HG03460 (cell line): Measurements from ENCODE around the gene TMEM51.

ENCODE experiments used
- ATAC-seq: cut with Tn5 transposase; IDR thresholded peaks from one replicate; pipeline ENCODE4 v1.9.1; 2021; ENCODE audit not compliant: unreplicated experiment

The TMEM51 gene

GRCh38 chr1:15264769-15265168 lies 111.2 kb downstream of the TMEM51 start:
- no peak for ATAC-seq
